HG02588 (cell line): ENCODE data around the gene RIC8B.

ENCODE experiments used
- ATAC-seq: cut with Tn5 transposase; IDR thresholded peaks from one replicate; pipeline ENCODE4 v1.9.1; 2021; ENCODE audit warnings: mild to moderate bottlenecking, moderate library complexity; ENCODE audit not compliant: unreplicated experiment

The RIC8B gene

GRCh38 chr12:106801167-106801708 lies 26.8 kb downstream of the RIC8B start:
- no peak for ATAC-seq

- ATAC-seq, result no peak
Observed at GRCh38 chr12:106801830-106802533, 27.5 kb downstream of the RIC8B start.

- ATAC-seq, result no peak
Observed at GRCh38 chr12:106804668-106805067, 30.2 kb downstream of the RIC8B start.

- ATAC-seq, result no peak
Observed at GRCh38 chr12:106814714-106815113, 40.2 kb downstream of the RIC8B start.

GRCh38 chr12:106815741-106816140 lies 41.3 kb downstream of the RIC8B start:
- no peak for ATAC-seq

GRCh38 chr12:106816231-106816630 lies 41.7 kb downstream of the RIC8B start:
- ATAC-seq, result no peak

- ATAC-seq, result no peak
Observed at GRCh38 chr12:106819991-106820390, 45.5 kb downstream of the RIC8B start.

- ATAC-seq, result no peak
Observed at GRCh38 chr12:106831699-106832098, 57.2 kb downstream of the RIC8B start.

- no peak for ATAC-seq
Observed at GRCh38 chr12:106837782-106838181, 63.3 kb downstream of the RIC8B start.

- no peak for ATAC-seq
Observed at GRCh38 chr12:106839333-106839732, 64.9 kb downstream of the RIC8B start.

GRCh38 chr12:106840243-106840642 lies 65.8 kb downstream of the RIC8B start:
- no peak for ATAC-seq

GRCh38 chr12:106841510-106842302 lies 67.2 kb downstream of the RIC8B start:
- ATAC-seq, result no peak

- ATAC-seq, result no peak
Observed at GRCh38 chr12:106845902-106846301, 71.4 kb downstream of the RIC8B start.

- ATAC-seq, result no peak
Observed at GRCh38 chr12:106847861-106848260, 73.4 kb downstream of the RIC8B start.

GRCh38 chr12:106851306-106851705 lies 76.8 kb downstream of the RIC8B start:
- ATAC-seq, result no peak

- no peak for ATAC-seq
Observed at GRCh38 chr12:106854723-106855122, 80.2 kb downstream of the RIC8B start.

- no peak for ATAC-seq
Observed at GRCh38 chr12:106855221-106855758, 80.8 kb downstream of the RIC8B start.

GRCh38 chr12:106861984-106862916 lies 87.8 kb downstream of the RIC8B start:
- no peak for ATAC-seq

- no peak for ATAC-seq
Observed at GRCh38 chr12:106863189-106863588, 88.7 kb downstream of the RIC8B start.

GRCh38 chr12:106865683-106866082 lies 91.2 kb downstream of the RIC8B start:
- no peak for ATAC-seq
